HepG2 (cell line): ENCODE measurements around the gene ZNF581. TPM values are rescaled to one million over a fixed set of nuclear protein-coding genes. Genes with fewer than 3 reads are reported as not detected.

Experiments used
- HNF1B ChIP-seq: sonication (generic); formaldehyde crosslinking; IDR thresholded peaks from 2 replicates; pipeline ENCODE4 v1.5.1; 2020; ENCODE audit warnings: mild to moderate bottlenecking, moderate library complexity, missing genetic modification reagents
- MZF1 ChIP-seq: sonication (generic); formaldehyde crosslinking; IDR thresholded peaks from 2 replicates; pipeline ENCODE4 v1.8.1; 2023; ENCODE audit warnings: mild to moderate bottlenecking, missing genetic modification reagents, borderline replicate concordance
- RCOR2 ChIP-seq: IDR thresholded peaks from 2 replicates; pipeline ENCODE4 v1.6.1; 2016; ENCODE audit warnings: missing biosample characterization, missing genetic modification reagents
- SIN3A ChIP-seq: IDR thresholded peaks from 2 replicates; pipeline ENCODE4 v1.6.1; 2011; ENCODE audit warnings: low read depth, mild to moderate bottlenecking, control low read depth, low read length, borderline replicate concordance
- SOX6 ChIP-seq, 2 experiments: fragments of 450-650 bp in 1 of 2; sonication (generic) in 1 of 2; formaldehyde crosslinking in 1 of 2; IDR thresholded peaks; 2 replicates each; pipeline versions ENCODE4 v1.4.0 to v1.6.1; 2017 to 2020; ENCODE audit warnings: antibody characterized with exemption in 1 of 2, mild to moderate bottlenecking in 1 of 2, missing genetic modification reagents in 1 of 2
- STAG1 ChIP-seq: sonication (generic); formaldehyde crosslinking; IDR thresholded peaks from 2 replicates; pipeline ENCODE4 v1.4.0; 2020; ENCODE audit warnings: missing genetic modification reagents
- STAT6 ChIP-seq: sonication (generic); formaldehyde crosslinking; IDR thresholded peaks from 2 replicates; pipeline ENCODE4 v1.4.0; 2020; ENCODE audit warnings: missing genetic modification reagents, mild to moderate bottlenecking, borderline replicate concordance
- ZFX ChIP-seq: sonication (generic); formaldehyde crosslinking; IDR thresholded peaks from 2 replicates; pipeline ENCODE4 v1.4.0; 2020; ENCODE audit warnings: mild to moderate bottlenecking, low read depth, missing genetic modification reagents, moderate library complexity
- ZNF121 ChIP-seq: sonication (generic); formaldehyde crosslinking; IDR thresholded peaks from 2 replicates; pipeline ENCODE4 v1.5.0; 2020; ENCODE audit warnings: mild to moderate bottlenecking, missing genetic modification reagents
- ZNF253 ChIP-seq: sonication (generic); formaldehyde crosslinking; IDR thresholded peaks from 2 replicates; pipeline ENCODE4 v1.8.0; 2022; ENCODE audit warnings: mild to moderate bottlenecking, missing genetic modification reagents, borderline replicate concordance
- ZNF280B ChIP-seq: sonication (generic); formaldehyde crosslinking; IDR thresholded peaks from 2 replicates; pipeline ENCODE4 v1.5.0; 2020; ENCODE audit warnings: missing genetic modification reagents, mild to moderate bottlenecking, borderline replicate concordance
- ZNF782 ChIP-seq: sonication (generic); formaldehyde crosslinking; IDR thresholded peaks from 2 replicates; pipeline ENCODE4 v1.4.0; 2020; ENCODE audit warnings: missing genetic modification reagents, mild to moderate bottlenecking, borderline replicate concordance
- ZNF839 ChIP-seq: sonication (generic); formaldehyde crosslinking; IDR thresholded peaks from 2 replicates; pipeline ENCODE4 v1.4.0; 2020; ENCODE audit warnings: missing genetic modification reagents, mild to moderate bottlenecking, borderline replicate concordance
- ZUFSP ChIP-seq: sonication (generic); formaldehyde crosslinking; IDR thresholded peaks from 2 replicates; pipeline ENCODE4 v1.9.0; 2021; ENCODE audit warnings: missing genetic modification reagents, mild to moderate bottlenecking, borderline replicate concordance
- polyA plus RNA-seq, 8 experiments: library from polyadenylated mRNA; depleted of rRNA in 3 of 8; stranded (reverse) in 7 of 8; unstranded in 1 of 8; fragments of >200 nt; fragmentation: Illumina TruSeq in 4 of 8; extraction: Trizol in 4 of 8; gene quantifications; 2 replicates each; pipeline versions ENCODE4 v1.2.1 to v1.2.3, GENCODE V29; 2011 to 2016; ENCODE audit warnings: low read depth in 4 of 8, missing spikeins in 1 of 8, mixed read lengths in 1 of 8; ENCODE audit not compliant: insufficient read depth in 1 of 8
- total RNA-seq, 5 experiments: library from RNA; depleted of rRNA; stranded (reverse); fragments of >200 nt; fragmentation: Illumina TruSeq; extraction: Trizol; gene quantifications; 2 replicates each; pipeline ENCODE4 v1.2.3, GENCODE V29; 2016; ENCODE audit warnings: low read depth in 1 of 5
- TF ChIP-seq, protein P1 (sequence below): sonication (generic); formaldehyde crosslinking; IDR thresholded peaks from 2 replicates; pipeline ENCODE4 v1.5.1; 2020; ENCODE audit warnings: missing genetic modification reagents, mild to moderate bottlenecking, borderline replicate concordance
- TF ChIP-seq, protein P2 (sequence below): IDR thresholded peaks from 2 replicates; pipeline ENCODE4 v1.6.1; 2016; ENCODE audit warnings: low read depth, borderline replicate concordance

The ZNF581 gene
- total and polyA plus RNA-seq, 2 of the 13 experiments (the other 11 are each of a cell fraction or from before 2014, with no cell fraction given), result 19.6 to 49.5 TPM

DNA sequence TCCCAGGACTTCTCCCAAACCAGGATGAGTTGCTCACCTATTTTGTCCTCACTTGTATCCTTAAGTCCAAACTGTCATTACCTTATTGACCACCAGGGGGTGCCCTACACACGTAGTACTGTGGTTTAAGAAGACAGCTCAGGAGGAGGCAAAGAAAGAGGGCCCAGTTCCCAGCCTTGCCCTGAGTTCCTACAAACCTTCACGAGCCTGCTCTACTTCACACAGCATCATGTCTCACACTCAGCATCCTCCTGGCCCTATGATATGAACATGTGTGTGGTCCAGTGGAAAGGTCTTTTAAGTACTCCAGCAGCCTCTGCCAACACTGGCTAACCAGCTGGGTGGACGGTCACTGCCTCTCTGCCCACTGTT lies 11.0 kb upstream of the ZNF581 start (continued):
- 0 out of 2 replicates have a peak, but pooled peaks have one; percentile 22 for TF ChIP-seq HNF1B
- no peak for TF ChIP-seq ZNF253 (CRISPR knock-in tag)
- no peak for TF ChIP-seq SIN3A
- TF ChIP-seq ZNF121 (CRISPR knock-in tag), result no peak
- TF ChIP-seq RCOR2 (CRISPR knock-in tag), result no peak
- TF ChIP-seq ZUFSP, result no peak
- TF ChIP-seq, protein P1, sequence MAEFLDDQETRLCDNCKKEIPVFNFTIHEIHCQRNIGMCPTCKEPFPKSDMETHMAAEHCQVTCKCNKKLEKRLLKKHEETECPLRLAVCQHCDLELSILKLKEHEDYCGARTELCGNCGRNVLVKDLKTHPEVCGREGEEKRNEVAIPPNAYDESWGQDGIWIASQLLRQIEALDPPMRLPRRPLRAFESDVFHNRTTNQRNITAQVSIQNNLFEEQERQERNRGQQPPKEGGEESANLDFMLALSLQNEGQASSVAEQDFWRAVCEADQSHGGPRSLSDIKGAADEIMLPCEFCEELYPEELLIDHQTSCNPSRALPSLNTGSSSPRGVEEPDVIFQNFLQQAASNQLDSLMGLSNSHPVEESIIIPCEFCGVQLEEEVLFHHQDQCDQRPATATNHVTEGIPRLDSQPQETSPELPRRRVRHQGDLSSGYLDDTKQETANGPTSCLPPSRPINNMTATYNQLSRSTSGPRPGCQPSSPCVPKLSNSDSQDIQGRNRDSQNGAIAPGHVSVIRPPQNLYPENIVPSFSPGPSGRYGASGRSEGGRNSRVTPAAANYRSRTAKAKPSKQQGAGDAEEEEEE (CRISPR knock-in tag), result no peak
- no peak for TF ChIP-seq ZNF782 (CRISPR knock-in tag)
- no peak for TF ChIP-seq STAT6 (CRISPR knock-in tag)
- no peak for TF ChIP-seq ZNF280B
- TF ChIP-seq, protein P2, sequence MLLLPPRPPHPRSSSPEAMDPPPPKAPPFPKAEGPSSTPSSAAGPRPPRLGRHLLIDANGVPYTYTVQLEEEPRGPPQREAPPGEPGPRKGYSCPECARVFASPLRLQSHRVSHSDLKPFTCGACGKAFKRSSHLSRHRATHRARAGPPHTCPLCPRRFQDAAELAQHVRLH (CRISPR knock-in tag), result no peak
- TF ChIP-seq STAG1 (CRISPR knock-in tag), result peak; percentile 74
- no peak for TF ChIP-seq SOX6 (IDR thresholded peaks at IDR 0.05)
- no peak for TF ChIP-seq SOX6 (CRISPR knock-in tag; IDR thresholded peaks at IDR 0.05)
- TF ChIP-seq MZF1 (CRISPR knock-in tag), result no peak
- no peak for TF ChIP-seq ZFX (CRISPR knock-in tag)
- no peak for TF ChIP-seq ZNF839 (CRISPR knock-in tag)
